Heart right ventricle (tissue), 16 donors: ENCODE measurements around the gene CTBP2. TPM values are rescaled to one million over a fixed set of nuclear protein-coding genes. Genes with fewer than 3 reads are reported as not detected.

Experiments
- ATAC-seq, 8 donors: fragments of 200-7000 bp; cut with Tn5 transposase; one replicate each; pipeline ENCODE4 v1.9.1; 2020; ENCODE audit warnings: mild to moderate bottlenecking in 8 of 8, moderate library complexity in 8 of 8, moderate number of reproducible peaks in 1 of 8
- DNase-seq, 2 donors: peaks; one replicate each; pipeline ENCODE4 v3.0.0-alpha.2; 2020
- H3K27ac ChIP-seq, 10 donors: fragments of 200-600 bp; sonication (generic) in 2 of 10; one replicate each; pipeline versions ENCODE4 v1.5.0 to v1.8.0; 2020 to 2022; ENCODE audit warnings: mild to moderate bottlenecking in 3 of 10
- H3K27me3 ChIP-seq, 7 donors: fragments of 200-600 bp; one replicate each; pipeline ENCODE4 v1.8.0; 2021 to 2022; ENCODE audit warnings: mild to moderate bottlenecking in 2 of 7
- H3K36me3 ChIP-seq, 9 donors: fragments of 200-600 bp; sonication (generic) in 1 of 9; one replicate each; pipeline versions ENCODE4 v1.5.0 to v1.8.0; 2020 to 2022; ENCODE audit warnings: mild to moderate bottlenecking in 2 of 9
- H3K4me1 ChIP-seq, 9 donors: fragments of 200-600 bp; sonication (generic) in 1 of 9; one replicate each; pipeline versions ENCODE4 v1.5.0 to v1.8.0; 2020 to 2022; ENCODE audit warnings: mild to moderate bottlenecking in 4 of 9
- H3K4me3 ChIP-seq, 10 donors: fragments of 200-600 bp; sonication (generic) in 2 of 10; one replicate each; pipeline versions ENCODE4 v1.5.0 to v1.8.0; 2020 to 2022; ENCODE audit warnings: mild to moderate bottlenecking in 7 of 10, moderate library complexity in 2 of 10
- H3K9me3 ChIP-seq, 11 donors: fragments of 200-600 bp in 10 of 11; sonication (generic) in 2 of 11; one replicate each; pipeline versions ENCODE4 v1.5.0 to v1.8.0; 2013 to 2022; ENCODE audit warnings: mild to moderate bottlenecking in 2 of 11, control low read depth in 1 of 11, moderate library complexity in 1 of 11
- CTCF ChIP-seq, 9 donors: fragments of 200-600 bp; sonication (generic) in 2 of 9; IDR thresholded peaks; one replicate each; pipeline versions ENCODE4 v1.5.0 to v1.8.0; 2021 to 2022; ENCODE audit warnings: antibody characterized with exemption in 9 of 9, mild to moderate bottlenecking in 5 of 9, moderate library complexity in 1 of 9
- WGBS, 2 donors: extraction: QIAGEN DNeasy Blood & Tissue Kit; methylation state at CpG; one replicate each; pipeline ENCODE4 v1.1.7; 2013; ENCODE audit warnings: inconsistent platforms in 1 of 2; 5-methylcytosine and 5-hydroxymethylcytosine counted together
- intact Hi-C, 10 donors: fragments of 100-400 bp; cut with DNase I; formaldehyde crosslinking; loops; one replicate each; pipeline versions ENCODE4 v1.11.1 to v1.14.2; 2022
- polyA plus RNA-seq, 2 donors: library from polyadenylated mRNA; stranded (reverse); fragments of 200-250 nt; gene quantifications; one replicate each; pipeline ENCODE4 v1.2.3, GENCODE V29; 2013
- total RNA-seq, 10 donors: library from RNA; stranded (reverse); fragmentation: NEBNext Ultra II Directional in 3 of 10; extraction: Animal tissue kit (Norgen Biotek cat#: 25700) in 3 of 10; gene quantifications; one replicate each; pipeline versions ENCODE4 v1.2.1 to v1.2.4, GENCODE V29; 2021 to 2023
- donor health status: Arrhythmogenic right ventricular cardiomyopathy.
- donor health status: ischemic (EF 13 %, LVEDD 7.1; RV severe dilation, severe dysfunction).
- donor health status: healthy with polysubstance abuse.
- donor health status: DM: no; HTN: yes; CAD: no.
- donor health status: DM: no; HTN: no; CAD: no.
- donor health status: ischemic (EF 25% LVEDD 6.9; RV normal size, moderate dysfunction).
- donor health status: ischemic (EF 25% LVEDD 5.7; RV mildly dilated, moderate dysfunction).
- donor health status: healthy.
- donor health status: DM: yes; HTN: yes; CAD: no.
- donor health status: Ischemic cardiomyopathy.
- donor health status: ischemic (EF 35%, LVEDD 5.7; RV mildly dilated, moderate dysfunction).
- donor health status: nonischemic (EF 11% LVEDD 7.7; RV severe dilation, severe dysfunction).
- donor health status: DM: yes; HTN: yes; CAD: no.
- donor health status: PGD.
- donor health status: ischemic (EF 29% LVEDD 5.4; RV normal size, mild dysfunction).
- donor health status: nonischemic (EF 23%, LVEDD 6.1; RV moderate dilation, normal function).

Gene CTBP2
- total and polyA plus RNA-seq, 12 donors: 14.7 to 36.2 (median 26.0) TPM

- DNase-seq (no peak), ATAC-seq (no peak)
- no peaks in the 10 kb centered on the region for H3K27me3 ChIP-seq
- no peak overlapping the region for H3K4me3 ChIP-seq
- intact Hi-C loops: loop anchor here in 2 of 10 donors (5.0 kb wide), 2 partner anchors 34 to 44 kb away; no protein-coding TSS in a partner anchor
- H3K27ac ChIP-seq: peak overlapping the region in 9 of 10 donors; percentile 35 to 85 (median 73)
- peaks cover 0 to 25% (median 0%) of the 10 kb centered on the region in 9 donors for H3K36me3 ChIP-seq
- WGBS, 2 donors: 96 to 97% methylated on average over 15 of the region's 15 CpGs
- no peaks in the 10 kb centered on the region for H3K9me3 ChIP-seq
- H3K4me1 ChIP-seq: peaks cover 59 to 94% (median 75%) of the 10 kb centered on the region in 9 donors
- TF ChIP-seq CTCF (IDR thresholded peaks at IDR 0.05): no peak
These were observed 147.4 kb downstream of the CTBP2 start for GRCh38 chr10:125012851-125013528.

- ATAC-seq (peak; percentile 32 to 58 (median 49)), DNase-seq (peak in 1 of 2 donors; percentile 70)
- Histone ChIP-seq H3K4me3 (no peak overlapping the region), H3K4me1 (peaks cover 50 to 94% (median 74%) of the 10 kb centered on the region in 9 donors), H3K36me3 (peaks cover 0 to 26% (median 0%) of the 10 kb centered on the region in 9 donors), H3K27me3 (no peaks in the 10 kb centered on the region), H3K27ac (peak overlapping the region; percentile 35 to 85 (median 68)), H3K9me3 (no peaks in the 10 kb centered on the region)
- WGBS, 2 donors: 53 to 55% methylated on average over 27 of the region's 27 CpGs
- TF ChIP-seq CTCF (IDR thresholded peaks at IDR 0.05): no peak
- intact Hi-C loops: loop anchor here in 2 of 10 donors (5.0 kb wide), 2 partner anchors 35 to 45 kb away; no protein-coding TSS in a partner anchor
These were observed 148.2 kb downstream of the CTBP2 start for GRCh38 chr10:125011926-125012705.

- Histone ChIP-seq H3K36me3 (peaks cover 0 to 30% (median 0%) of the 10 kb centered on the region in 9 donors), H3K4me3 (no peak overlapping the region), H3K4me1 (peaks cover 46 to 94% (median 74%) of the 10 kb centered on the region in 9 donors), H3K9me3 (no peaks in the 10 kb centered on the region), H3K27me3 (no peaks in the 10 kb centered on the region), H3K27ac (peak overlapping the region; percentile 35 to 85 (median 68))
- WGBS, 2 donors: 64 to 69% methylated on average over 16 of the region's 16 CpGs
- no peak for ATAC-seq
- TF ChIP-seq CTCF (IDR thresholded peaks at IDR 0.05): no peak
- DNase-seq: no peak
- intact Hi-C loops: loop anchor here in 2 of 10 donors (5.0 kb wide), 2 partner anchors 36 to 46 kb away; no protein-coding TSS in a partner anchor
These were observed 149.0 kb downstream of the CTBP2 start for GRCh38 chr10:125011171-125011925.

- TF ChIP-seq CTCF (IDR thresholded peaks at IDR 0.05): no peak
- Histone ChIP-seq H3K36me3 (peaks cover 0 to 37% (median 0%) of the 10 kb centered on the region in 9 donors), H3K9me3 (no peaks in the 10 kb centered on the region), H3K4me3 (no peak overlapping the region), H3K4me1 (peaks cover 37 to 89% (median 64%) of the 10 kb centered on the region in 9 donors), H3K27me3 (no peaks in the 10 kb centered on the region), H3K27ac (peak overlapping the region in 6 of 10 donors; percentile 58 to 85 (median 74))
- ATAC-seq (no peak), DNase-seq (no peak)
- intact Hi-C loops: loop anchor here in 2 of 10 donors (5.0 kb wide), 2 partner anchors 37 to 47 kb away; no protein-coding TSS in a partner anchor
- WGBS, 2 donors: 77 to 82% methylated on average over 5 of the region's 5 CpGs
These were observed 150.0 kb downstream of the CTBP2 start for GRCh38 chr10:125010362-125010761.
